ENCODE results near the gene TSHZ3. TPM values are rescaled to one million over a fixed set of nuclear protein-coding genes. Genes with fewer than 3 reads are reported as not detected.

Gene TSHZ3
- total RNA-seq, 4 donors from 2014 or later: 3.2 to 65.5 (median 27.9) TPM

DNA sequence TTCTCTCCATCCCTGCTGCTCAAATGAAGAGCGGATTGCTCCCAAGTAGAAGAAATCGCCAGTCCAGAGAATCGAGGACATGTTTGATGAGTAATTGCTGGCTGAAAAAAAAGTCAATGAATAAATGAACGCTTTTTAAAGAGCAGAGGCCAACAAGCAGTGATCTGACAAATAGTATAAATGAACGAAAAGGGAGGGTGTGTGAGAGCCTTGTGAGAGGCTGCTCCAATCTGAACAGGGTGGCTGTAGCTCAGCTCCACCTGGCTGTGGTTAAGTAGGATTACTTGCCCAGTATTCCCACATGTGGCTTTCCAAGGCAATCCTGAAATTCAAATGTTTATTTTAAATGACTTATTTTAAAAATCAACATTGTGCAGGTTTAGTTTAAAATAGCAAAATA lies 117.1 kb downstream of the TSHZ3 start:
- H3K4me3 ChIP-seq: no peak overlapping the region
- TF ChIP-seq, protein P1, sequence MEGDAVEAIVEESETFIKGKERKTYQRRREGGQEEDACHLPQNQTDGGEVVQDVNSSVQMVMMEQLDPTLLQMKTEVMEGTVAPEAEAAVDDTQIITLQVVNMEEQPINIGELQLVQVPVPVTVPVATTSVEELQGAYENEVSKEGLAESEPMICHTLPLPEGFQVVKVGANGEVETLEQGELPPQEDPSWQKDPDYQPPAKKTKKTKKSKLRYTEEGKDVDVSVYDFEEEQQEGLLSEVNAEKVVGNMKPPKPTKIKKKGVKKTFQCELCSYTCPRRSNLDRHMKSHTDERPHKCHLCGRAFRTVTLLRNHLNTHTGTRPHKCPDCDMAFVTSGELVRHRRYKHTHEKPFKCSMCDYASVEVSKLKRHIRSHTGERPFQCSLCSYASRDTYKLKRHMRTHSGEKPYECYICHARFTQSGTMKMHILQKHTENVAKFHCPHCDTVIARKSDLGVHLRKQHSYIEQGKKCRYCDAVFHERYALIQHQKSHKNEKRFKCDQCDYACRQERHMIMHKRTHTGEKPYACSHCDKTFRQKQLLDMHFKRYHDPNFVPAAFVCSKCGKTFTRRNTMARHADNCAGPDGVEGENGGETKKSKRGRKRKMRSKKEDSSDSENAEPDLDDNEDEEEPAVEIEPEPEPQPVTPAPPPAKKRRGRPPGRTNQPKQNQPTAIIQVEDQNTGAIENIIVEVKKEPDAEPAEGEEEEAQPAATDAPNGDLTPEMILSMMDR (IDR thresholded peaks at IDR 0.05): no peak
- TF ChIP-seq POLR2A (IDR thresholded peaks at IDR 0.05): no peak
- intact Hi-C loops (cut with DNase I; ENCODE audit: low total_unique reads): no loop called here
- H3K9me3 ChIP-seq: no peaks in the 10 kb centered on the region
- no peaks in the 10 kb centered on the region for H3K27me3 ChIP-seq
- H3K4me1 ChIP-seq: no peaks in the 10 kb centered on the region
- H3K27ac ChIP-seq: no peak overlapping the region
- DNase-seq: no peak
- no peaks in the 10 kb centered on the region for H3K36me3 ChIP-seq

DNA sequence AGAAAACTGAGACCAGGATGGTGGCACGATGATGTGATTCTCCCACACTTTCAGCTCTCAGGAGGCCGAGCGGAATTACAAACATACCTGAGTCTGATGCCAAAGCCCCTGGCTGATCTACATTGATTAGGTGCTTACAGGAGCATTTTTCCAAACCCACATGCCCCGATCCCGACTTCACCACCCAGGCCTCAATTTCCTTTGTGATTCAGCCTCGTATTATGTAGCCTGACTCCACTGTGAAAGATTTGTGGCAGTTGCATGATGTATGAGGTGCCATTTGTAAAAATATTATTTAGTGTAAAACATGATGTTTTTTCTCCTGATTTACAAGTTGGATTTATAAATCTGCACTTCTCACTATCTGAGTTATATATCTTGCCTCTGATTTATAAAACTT lies 118.0 kb downstream of the TSHZ3 start:
- no peak for DNase-seq
- no peaks in the 10 kb centered on the region for H3K27me3 ChIP-seq
- no peak overlapping the region for H3K4me3 ChIP-seq
- TF ChIP-seq POLR2A (IDR thresholded peaks at IDR 0.05): no peak
- TF ChIP-seq, protein P1 (IDR thresholded peaks at IDR 0.05): no peak
- intact Hi-C loops (cut with DNase I; ENCODE audit: low total_unique reads): no loop called here
- no peaks in the 10 kb centered on the region for H3K36me3 ChIP-seq
- H3K27ac ChIP-seq: no peak overlapping the region
- no peaks in the 10 kb centered on the region for H3K9me3 ChIP-seq
- no peaks in the 10 kb centered on the region for H3K4me1 ChIP-seq

DNA sequence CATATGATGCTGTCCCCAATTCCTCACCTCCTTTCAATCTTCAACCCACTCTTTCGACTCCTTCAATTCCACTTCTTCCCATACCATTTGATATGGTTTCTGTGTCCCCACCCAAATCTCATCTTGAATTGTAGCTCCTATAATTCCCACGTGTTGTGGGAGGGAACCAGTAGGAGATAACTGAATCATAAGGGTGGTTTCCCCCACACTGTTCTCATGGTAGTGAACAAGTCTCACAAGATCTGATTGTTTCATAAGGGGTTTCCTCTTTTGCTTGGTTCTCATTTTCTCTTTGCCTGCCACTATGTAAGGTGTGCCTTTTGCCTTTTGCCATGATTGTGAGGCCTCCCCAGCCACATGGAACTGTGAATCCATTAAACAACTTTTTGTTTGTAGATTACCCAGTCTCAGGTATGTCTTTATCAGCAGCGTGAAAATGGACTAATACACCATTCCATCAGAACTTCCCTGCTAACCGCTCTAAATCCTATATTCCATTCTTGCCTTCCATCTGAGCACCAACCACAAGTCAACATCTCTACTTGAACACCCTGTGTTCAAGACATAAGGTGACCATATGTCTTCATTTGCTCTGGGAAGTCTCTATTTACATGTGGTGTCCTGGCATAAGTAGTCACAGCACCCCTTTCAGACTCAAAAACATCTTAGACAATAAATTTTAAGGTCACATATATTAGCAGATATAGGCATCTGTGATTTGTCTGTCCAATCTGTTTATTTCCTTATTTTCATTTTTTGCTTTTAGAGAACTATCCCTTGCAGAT lies 122.9 kb downstream of the TSHZ3 start:
- no peak overlapping the region for H3K4me3 ChIP-seq
- TF ChIP-seq POLR2A (IDR thresholded peaks at IDR 0.05): no peak
- TF ChIP-seq, protein P1 (IDR thresholded peaks at IDR 0.05): no peak
- H3K27ac ChIP-seq: no peak overlapping the region
- H3K27me3 ChIP-seq: no peaks in the 10 kb centered on the region
- H3K4me1 ChIP-seq: peaks cover 0 to 5% of the 10 kb centered on the region in 2 donors
- H3K36me3 ChIP-seq: no peaks in the 10 kb centered on the region
- no peaks in the 10 kb centered on the region for H3K9me3 ChIP-seq
- DNase-seq: no peak
- intact Hi-C loops (cut with DNase I; ENCODE audit: low total_unique reads): no loop called here

Measured in uterus (tissue), 4 donors.